Thoracic aorta (tissue), 2 donors: Measurements from ENCODE around the gene SHROOM2. TPM values are rescaled to one million over a fixed set of nuclear protein-coding genes. Genes with fewer than 3 reads are reported as not detected.

Source experiments
- ATAC-seq: fragments of 150-250 bp; one replicate; pipeline ENCODE4 v1.8.0; 2017; ENCODE audit warnings: low read depth; ENCODE audit not compliant: insufficient number of reproducible peaks, low FRiP score
- DNase-seq: peaks from one replicate; pipeline ENCODE4 v3.0.0-alpha.2; 2020; ENCODE audit warnings: low spot score
- H3K27ac ChIP-seq, 2 donors: fragments of 200-600 bp; sonication (generic); 1 replicate in 1 of 2; 2 replicates in 1 of 2; pipeline ENCODE4 v1.5.1; 2016; ENCODE audit warnings: mild to moderate bottlenecking in 2 of 2, moderate library complexity in 2 of 2
- H3K27me3 ChIP-seq: fragments of 200-600 bp; sonication (generic); replicated peaks from 2 replicates; pipeline ENCODE4 v1.6.0; 2016; ENCODE audit warnings: mild to moderate bottlenecking; ENCODE audit not compliant: insufficient read depth
- H3K36me3 ChIP-seq: fragments of 200-600 bp; sonication (generic); one replicate; pipeline ENCODE4 v1.5.1; 2016
- H3K4me1 ChIP-seq, 2 donors: fragments of 200-600 bp; sonication (generic); 1 replicate in 1 of 2; 2 replicates in 1 of 2; pipeline versions ENCODE4 v1.5.1 to v1.6.0; 2016; ENCODE audit warnings: low read depth in 2 of 2, mild to moderate bottlenecking in 1 of 2; ENCODE audit not compliant: control insufficient read depth in 1 of 2
- H3K4me3 ChIP-seq: fragments of 200-600 bp; sonication (generic); 2 replicates; pipeline ENCODE4 v1.5.1; 2016; ENCODE audit warnings: mild to moderate bottlenecking
- H3K9me3 ChIP-seq: fragments of 200-600 bp; sonication (generic); 2 replicates; pipeline ENCODE4 v1.5.1; 2016
- CTCF ChIP-seq: fragments of 200-600 bp; sonication (generic); IDR thresholded peaks from one replicate; pipeline ENCODE4 v1.5.1; 2019; ENCODE audit warnings: antibody characterized with exemption
- total RNA-seq, 2 donors: library from RNA; depleted of rRNA; stranded (reverse); fragments of >200 nt; gene quantifications; one replicate each; pipeline versions ENCODE4 v1.1.0 to v1.2.3, GENCODE V29; 2016

The SHROOM2 gene
- total RNA-seq, 2 donors from 2014 or later, result 2.0 TPM

GRCh38 chrX:9911487-9911886, 125.3 kb downstream of the SHROOM2 start:
- Histone ChIP-seq H3K9me3 (no peaks in the 10 kb centered on the region), H3K27me3 (no peaks in the 10 kb centered on the region), H3K27ac (no peak overlapping the region), H3K4me3 (no peak overlapping the region), H3K4me1 (no peaks in the 10 kb centered on the region), H3K36me3 (no peaks in the 10 kb centered on the region)
- no peak for DNase-seq
- no peak for TF ChIP-seq CTCF
- no peak for ATAC-seq

- no peaks in the 10 kb centered on the region for H3K9me3 ChIP-seq
- no peak overlapping the region for H3K4me3 ChIP-seq
- no peaks in the 10 kb centered on the region for H3K4me1 ChIP-seq
- ATAC-seq (no peak), DNase-seq (no peak)
- no peak for TF ChIP-seq CTCF
- no peaks in the 10 kb centered on the region for H3K27me3 ChIP-seq
- no peaks in the 10 kb centered on the region for H3K36me3 ChIP-seq
- H3K27ac ChIP-seq, result no peak overlapping the region
Observed at GRCh38 chrX:9912351-9913145, 126.3 kb downstream of the SHROOM2 start.

- Histone ChIP-seq H3K27me3 (no peaks in the 10 kb centered on the region), H3K36me3 (no peaks in the 10 kb centered on the region), H3K4me3 (no peak overlapping the region), H3K9me3 (no peaks in the 10 kb centered on the region), H3K4me1 (no peaks in the 10 kb centered on the region), H3K27ac (no peak overlapping the region)
- ATAC-seq (no peak), DNase-seq (no peak)
- no peak for TF ChIP-seq CTCF
Observed at GRCh38 chrX:9913146-9913433, 126.9 kb downstream of the SHROOM2 start.

- Histone ChIP-seq H3K4me3 (no peak overlapping the region), H3K4me1 (no peaks in the 10 kb centered on the region), H3K27ac (no peak overlapping the region), H3K27me3 (no peaks in the 10 kb centered on the region), H3K36me3 (no peaks in the 10 kb centered on the region), H3K9me3 (no peaks in the 10 kb centered on the region)
- no peak for ATAC-seq
- no peak for TF ChIP-seq CTCF
- DNase-seq, result no peak
Observed at GRCh38 chrX:9917861-9918260, 131.6 kb downstream of the SHROOM2 start.

GRCh38 chrX:9919632-9920172, 133.5 kb downstream of the SHROOM2 start:
- no peaks in the 10 kb centered on the region for H3K36me3 ChIP-seq
- H3K9me3 ChIP-seq, result no peaks in the 10 kb centered on the region
- ATAC-seq (no peak), DNase-seq (no peak)
- TF ChIP-seq CTCF, result no peak
- H3K27ac ChIP-seq, result no peak overlapping the region
- no peaks in the 10 kb centered on the region for H3K27me3 ChIP-seq
- no peaks in the 10 kb centered on the region for H3K4me1 ChIP-seq
- H3K4me3 ChIP-seq, result no peak overlapping the region
